ENCODE data around the gene BOC. TPM values are rescaled to one million over a fixed set of nuclear protein-coding genes. Genes with fewer than 3 reads are reported as not detected.

Gene BOC
- total RNA-seq, 1 donor from 2014 or later = 4.7 TPM

DNA sequence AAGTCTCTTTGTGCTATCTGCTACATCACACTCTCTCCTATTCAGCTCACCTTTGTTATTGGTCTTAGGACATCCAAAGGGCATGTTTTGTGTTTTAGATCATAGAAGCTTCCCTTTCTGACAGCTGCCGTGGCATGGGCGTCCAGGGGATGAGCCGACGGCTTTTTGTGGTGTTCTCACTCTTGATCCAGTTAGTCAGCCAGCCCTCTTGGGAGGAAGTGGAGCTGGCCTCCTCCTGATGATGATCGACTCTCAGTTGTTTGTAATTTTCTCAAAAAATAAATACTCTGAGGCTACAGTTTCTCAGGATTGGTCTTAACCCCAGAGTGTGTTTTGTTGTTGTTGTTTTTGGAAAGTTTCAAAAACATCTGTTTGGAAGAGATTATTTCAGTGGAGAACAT is 34.4 kb downstream of the BOC start:
- DNase-seq (ENCODE audit: low read depth) = no peak
- no peaks in the 10 kb centered on the region for H3K36me3 ChIP-seq (ENCODE audit: control insufficient read depth, insufficient read depth, low read length)
- TF ChIP-seq, protein P1, sequence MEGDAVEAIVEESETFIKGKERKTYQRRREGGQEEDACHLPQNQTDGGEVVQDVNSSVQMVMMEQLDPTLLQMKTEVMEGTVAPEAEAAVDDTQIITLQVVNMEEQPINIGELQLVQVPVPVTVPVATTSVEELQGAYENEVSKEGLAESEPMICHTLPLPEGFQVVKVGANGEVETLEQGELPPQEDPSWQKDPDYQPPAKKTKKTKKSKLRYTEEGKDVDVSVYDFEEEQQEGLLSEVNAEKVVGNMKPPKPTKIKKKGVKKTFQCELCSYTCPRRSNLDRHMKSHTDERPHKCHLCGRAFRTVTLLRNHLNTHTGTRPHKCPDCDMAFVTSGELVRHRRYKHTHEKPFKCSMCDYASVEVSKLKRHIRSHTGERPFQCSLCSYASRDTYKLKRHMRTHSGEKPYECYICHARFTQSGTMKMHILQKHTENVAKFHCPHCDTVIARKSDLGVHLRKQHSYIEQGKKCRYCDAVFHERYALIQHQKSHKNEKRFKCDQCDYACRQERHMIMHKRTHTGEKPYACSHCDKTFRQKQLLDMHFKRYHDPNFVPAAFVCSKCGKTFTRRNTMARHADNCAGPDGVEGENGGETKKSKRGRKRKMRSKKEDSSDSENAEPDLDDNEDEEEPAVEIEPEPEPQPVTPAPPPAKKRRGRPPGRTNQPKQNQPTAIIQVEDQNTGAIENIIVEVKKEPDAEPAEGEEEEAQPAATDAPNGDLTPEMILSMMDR (IDR thresholded peaks at IDR 0.05; ENCODE audit: insufficient read depth, low read length, poor library complexity, severe bottlenecking) = no peak
- no peak overlapping the region for H3K4me3 ChIP-seq (ENCODE audit: low read depth, low read length)
- no peaks in the 10 kb centered on the region for H3K27me3 ChIP-seq (ENCODE audit: control insufficient read depth, insufficient read depth, low read length)

- Histone ChIP-seq H3K4me3 (ENCODE audit: low read depth, low read length) (no peak overlapping the region), H3K36me3 (ENCODE audit: control insufficient read depth, insufficient read depth, low read length) (no peaks in the 10 kb centered on the region), H3K27me3 (ENCODE audit: control insufficient read depth, insufficient read depth, low read length) (no peaks in the 10 kb centered on the region)
- DNase-seq (ENCODE audit: low read depth) = no peak
- TF ChIP-seq, protein P1 (IDR thresholded peaks at IDR 0.05; ENCODE audit: insufficient read depth, low read length, poor library complexity, severe bottlenecking) = no peak
Observed at GRCh38 chr3:113247068-113247467, 35.7 kb downstream of the BOC start.

- no peaks in the 10 kb centered on the region for H3K27me3 ChIP-seq (ENCODE audit: control insufficient read depth, insufficient read depth, low read length)
- no peak for DNase-seq (ENCODE audit: low read depth)
- H3K4me3 ChIP-seq (ENCODE audit: low read depth, low read length) = no peak overlapping the region
- no peaks in the 10 kb centered on the region for H3K36me3 ChIP-seq (ENCODE audit: control insufficient read depth, insufficient read depth, low read length)
- TF ChIP-seq, protein P1 (IDR thresholded peaks at IDR 0.05; ENCODE audit: insufficient read depth, low read length, poor library complexity, severe bottlenecking) = no peak
Observed at GRCh38 chr3:113247675-113248458, 36.5 kb downstream of the BOC start.

GRCh38 chr3:113249111-113249510 is 37.8 kb downstream of the BOC start:
- Histone ChIP-seq H3K36me3 (ENCODE audit: control insufficient read depth, insufficient read depth, low read length) (no peaks in the 10 kb centered on the region), H3K4me3 (ENCODE audit: low read depth, low read length) (no peak overlapping the region), H3K27me3 (ENCODE audit: control insufficient read depth, insufficient read depth, low read length) (no peaks in the 10 kb centered on the region)
- TF ChIP-seq, protein P1 (IDR thresholded peaks at IDR 0.05; ENCODE audit: insufficient read depth, low read length, poor library complexity, severe bottlenecking) = no peak
- DNase-seq (ENCODE audit: low read depth) = no peak

- Histone ChIP-seq H3K27me3 (ENCODE audit: control insufficient read depth, insufficient read depth, low read length) (no peaks in the 10 kb centered on the region), H3K36me3 (ENCODE audit: control insufficient read depth, insufficient read depth, low read length) (no peaks in the 10 kb centered on the region), H3K4me3 (ENCODE audit: low read depth, low read length) (no peak overlapping the region)
- TF ChIP-seq, protein P1 (IDR thresholded peaks at IDR 0.05; ENCODE audit: insufficient read depth, low read length, poor library complexity, severe bottlenecking) = no peak
- DNase-seq (ENCODE audit: low read depth) = no peak
Observed at GRCh38 chr3:113249601-113250000, 38.2 kb downstream of the BOC start.

DNA sequence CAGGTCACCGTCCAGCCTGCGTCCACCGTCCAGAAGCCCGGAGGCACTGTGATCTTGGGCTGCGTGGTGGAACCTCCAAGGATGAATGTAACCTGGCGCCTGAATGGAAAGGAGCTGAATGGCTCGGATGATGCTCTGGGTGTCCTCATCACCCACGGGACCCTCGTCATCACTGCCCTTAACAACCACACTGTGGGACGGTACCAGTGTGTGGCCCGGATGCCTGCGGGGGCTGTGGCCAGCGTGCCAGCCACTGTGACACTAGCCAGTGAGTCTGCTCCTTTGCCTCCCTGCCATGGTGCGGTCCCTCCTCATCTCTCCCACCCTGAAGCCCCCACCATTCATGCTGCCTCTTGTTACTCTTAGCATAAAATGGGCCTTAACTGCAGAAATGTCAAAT is 39.2 kb downstream of the BOC start:
- DNase-seq (ENCODE audit: low read depth) = no peak
- Histone ChIP-seq H3K27me3 (ENCODE audit: control insufficient read depth, insufficient read depth, low read length) (no peaks in the 10 kb centered on the region), H3K4me3 (ENCODE audit: low read depth, low read length) (no peak overlapping the region), H3K36me3 (ENCODE audit: control insufficient read depth, insufficient read depth, low read length) (no peaks in the 10 kb centered on the region)
- TF ChIP-seq, protein P1 (IDR thresholded peaks at IDR 0.05; ENCODE audit: insufficient read depth, low read length, poor library complexity, severe bottlenecking) = no peak

Data from kidney epithelial cell (primary cell).